ENCODE results near the gene PNPLA8.

DNA sequence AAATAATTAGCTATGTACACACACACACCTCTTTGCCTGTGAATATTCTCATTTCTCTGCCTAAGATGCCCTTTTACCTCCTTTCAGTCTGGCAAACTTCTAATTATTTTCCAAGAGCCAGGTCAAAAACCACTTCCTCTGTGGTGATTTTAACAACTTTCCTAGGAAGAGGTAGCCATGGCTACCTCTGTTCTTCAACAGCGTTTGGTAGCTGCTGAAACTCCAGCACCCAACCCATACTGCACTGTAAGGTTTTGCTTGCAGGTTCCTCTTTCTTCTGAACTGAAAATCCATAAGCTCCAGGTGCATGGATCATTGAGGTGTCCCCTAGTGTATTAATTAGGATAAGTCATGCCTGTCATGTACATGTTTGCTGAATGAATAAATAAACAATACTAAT lies 95.3 kb downstream of the PNPLA8 start:
- TF ChIP-seq, protein P1, sequence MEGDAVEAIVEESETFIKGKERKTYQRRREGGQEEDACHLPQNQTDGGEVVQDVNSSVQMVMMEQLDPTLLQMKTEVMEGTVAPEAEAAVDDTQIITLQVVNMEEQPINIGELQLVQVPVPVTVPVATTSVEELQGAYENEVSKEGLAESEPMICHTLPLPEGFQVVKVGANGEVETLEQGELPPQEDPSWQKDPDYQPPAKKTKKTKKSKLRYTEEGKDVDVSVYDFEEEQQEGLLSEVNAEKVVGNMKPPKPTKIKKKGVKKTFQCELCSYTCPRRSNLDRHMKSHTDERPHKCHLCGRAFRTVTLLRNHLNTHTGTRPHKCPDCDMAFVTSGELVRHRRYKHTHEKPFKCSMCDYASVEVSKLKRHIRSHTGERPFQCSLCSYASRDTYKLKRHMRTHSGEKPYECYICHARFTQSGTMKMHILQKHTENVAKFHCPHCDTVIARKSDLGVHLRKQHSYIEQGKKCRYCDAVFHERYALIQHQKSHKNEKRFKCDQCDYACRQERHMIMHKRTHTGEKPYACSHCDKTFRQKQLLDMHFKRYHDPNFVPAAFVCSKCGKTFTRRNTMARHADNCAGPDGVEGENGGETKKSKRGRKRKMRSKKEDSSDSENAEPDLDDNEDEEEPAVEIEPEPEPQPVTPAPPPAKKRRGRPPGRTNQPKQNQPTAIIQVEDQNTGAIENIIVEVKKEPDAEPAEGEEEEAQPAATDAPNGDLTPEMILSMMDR (tag by site-specific recombination; IDR thresholded peaks at IDR 0.05): no peak
- TF ChIP-seq ZNF707 (tag by site-specific recombination; IDR thresholded peaks at IDR 0.05) (no peak), KLF16 (tag by site-specific recombination; IDR thresholded peaks at IDR 0.05) (no peak), GFI1B (tag by site-specific recombination; IDR thresholded peaks at IDR 0.05) (no peak)
- TF ChIP-seq, protein P2, sequence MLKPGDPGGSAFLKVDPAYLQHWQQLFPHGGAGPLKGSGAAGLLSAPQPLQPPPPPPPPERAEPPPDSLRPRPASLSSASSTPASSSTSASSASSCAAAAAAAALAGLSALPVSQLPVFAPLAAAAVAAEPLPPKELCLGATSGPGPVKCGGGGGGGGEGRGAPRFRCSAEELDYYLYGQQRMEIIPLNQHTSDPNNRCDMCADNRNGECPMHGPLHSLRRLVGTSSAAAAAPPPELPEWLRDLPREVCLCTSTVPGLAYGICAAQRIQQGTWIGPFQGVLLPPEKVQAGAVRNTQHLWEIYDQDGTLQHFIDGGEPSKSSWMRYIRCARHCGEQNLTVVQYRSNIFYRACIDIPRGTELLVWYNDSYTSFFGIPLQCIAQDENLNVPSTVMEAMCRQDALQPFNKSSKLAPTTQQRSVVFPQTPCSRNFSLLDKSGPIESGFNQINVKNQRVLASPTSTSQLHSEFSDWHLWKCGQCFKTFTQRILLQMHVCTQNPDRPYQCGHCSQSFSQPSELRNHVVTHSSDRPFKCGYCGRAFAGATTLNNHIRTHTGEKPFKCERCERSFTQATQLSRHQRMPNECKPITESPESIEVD (tag by site-specific recombination; IDR thresholded peaks at IDR 0.05): no peak
- TF ChIP-seq, protein P3, sequence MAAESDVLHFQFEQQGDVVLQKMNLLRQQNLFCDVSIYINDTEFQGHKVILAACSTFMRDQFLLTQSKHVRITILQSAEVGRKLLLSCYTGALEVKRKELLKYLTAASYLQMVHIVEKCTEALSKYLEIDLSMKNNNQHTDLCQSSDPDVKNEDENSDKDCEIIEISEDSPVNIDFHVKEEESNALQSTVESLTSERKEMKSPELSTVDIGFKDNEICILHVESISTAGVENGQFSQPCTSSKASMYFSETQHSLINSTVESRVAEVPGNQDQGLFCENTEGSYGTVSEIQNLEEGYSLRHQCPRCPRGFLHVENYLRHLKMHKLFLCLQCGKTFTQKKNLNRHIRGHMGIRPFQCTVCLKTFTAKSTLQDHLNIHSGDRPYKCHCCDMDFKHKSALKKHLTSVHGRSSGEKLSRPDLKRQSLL (tag by site-specific recombination; IDR thresholded peaks at IDR 0.05): no peak

All from HEK293 (cell line).